Lower leg skin (tissue), 3 donors: ENCODE results near the gene ITGA2.

Experiments
- POLR2A ChIP-seq, 2 donors: fragments of 450-650 bp; IDR thresholded peaks; one replicate each; pipeline ENCODE4 v1.6.1; 2016 to 2017; ENCODE audit warnings: antibody characterized with exemption in 2 of 2, mild to moderate bottlenecking in 1 of 2, moderate library complexity in 1 of 2
- TF ChIP-seq, protein P1 (sequence below), 3 donors: fragments of 450-650 bp; IDR thresholded peaks; one replicate each; pipeline ENCODE4 v1.5.1; 2016; ENCODE audit warnings: antibody characterized with exemption in 3 of 3, mild to moderate bottlenecking in 3 of 3, moderate library complexity in 2 of 3

DNA sequence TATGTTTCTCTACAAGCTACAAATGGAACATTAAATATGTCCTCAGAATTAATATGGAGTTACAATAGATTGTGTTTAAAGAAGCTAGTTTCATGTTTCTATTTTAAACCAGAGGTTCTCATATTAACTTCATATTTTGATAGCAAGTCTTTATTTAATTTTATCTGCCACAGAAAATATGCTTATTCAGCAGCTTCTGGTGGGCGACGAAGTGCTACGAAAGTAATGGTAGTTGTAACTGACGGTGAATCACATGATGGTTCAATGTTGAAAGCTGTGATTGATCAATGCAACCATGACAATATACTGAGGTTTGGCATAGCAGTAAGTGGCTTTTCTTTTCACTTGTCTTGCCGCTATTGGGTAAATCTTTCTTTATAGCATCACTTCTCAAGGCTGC, 66.2 kb downstream of the ITGA2 start:
- TF ChIP-seq, protein P1, sequence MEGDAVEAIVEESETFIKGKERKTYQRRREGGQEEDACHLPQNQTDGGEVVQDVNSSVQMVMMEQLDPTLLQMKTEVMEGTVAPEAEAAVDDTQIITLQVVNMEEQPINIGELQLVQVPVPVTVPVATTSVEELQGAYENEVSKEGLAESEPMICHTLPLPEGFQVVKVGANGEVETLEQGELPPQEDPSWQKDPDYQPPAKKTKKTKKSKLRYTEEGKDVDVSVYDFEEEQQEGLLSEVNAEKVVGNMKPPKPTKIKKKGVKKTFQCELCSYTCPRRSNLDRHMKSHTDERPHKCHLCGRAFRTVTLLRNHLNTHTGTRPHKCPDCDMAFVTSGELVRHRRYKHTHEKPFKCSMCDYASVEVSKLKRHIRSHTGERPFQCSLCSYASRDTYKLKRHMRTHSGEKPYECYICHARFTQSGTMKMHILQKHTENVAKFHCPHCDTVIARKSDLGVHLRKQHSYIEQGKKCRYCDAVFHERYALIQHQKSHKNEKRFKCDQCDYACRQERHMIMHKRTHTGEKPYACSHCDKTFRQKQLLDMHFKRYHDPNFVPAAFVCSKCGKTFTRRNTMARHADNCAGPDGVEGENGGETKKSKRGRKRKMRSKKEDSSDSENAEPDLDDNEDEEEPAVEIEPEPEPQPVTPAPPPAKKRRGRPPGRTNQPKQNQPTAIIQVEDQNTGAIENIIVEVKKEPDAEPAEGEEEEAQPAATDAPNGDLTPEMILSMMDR (IDR thresholded peaks at IDR 0.05) = no peak
- TF ChIP-seq POLR2A (IDR thresholded peaks at IDR 0.05) = no peak
